B cell (primary cell): ENCODE measurements around the gene KRTAP10-1. TPM values are rescaled to one million over a fixed set of nuclear protein-coding genes. Genes with fewer than 3 reads are reported as not detected.

Experiments used
- ATAC-seq: fragments of 200-7000 bp; cut with Tn5 transposase; one replicate; pipeline ENCODE4 v1.10.0; 2021; ENCODE audit warnings: low read depth, mild to moderate bottlenecking, moderate number of reproducible peaks, moderate library complexity
- CTCF ChIA-PET: fragments of 350-600 bp; sonication (Branson Sonifier 250); formaldehyde crosslinking; loops from one replicate; lab custom pipeline; 2021; ENCODE audit warnings: antibody characterized with exemption, inconsistent platforms; lab: Charles Lee
- POLR2A ChIA-PET: fragments of 350-600 bp; sonication (Branson Sonifier 250); formaldehyde crosslinking; loops from one replicate; lab custom pipeline; 2021; ENCODE audit warnings: antibody characterized with exemption; lab: Charles Lee
- DNase-seq: peaks from one replicate; pipeline ENCODE4 v3.0.0; 2013
- H2AFZ ChIP-seq: 2 replicates; pipeline ENCODE4 v1.6.1; 2012; ENCODE audit warnings: mild to moderate bottlenecking, low read depth, low read length; ENCODE audit not compliant: insufficient read depth, poor library complexity, severe bottlenecking
- H3K27ac ChIP-seq, 2 donors: 1 replicate in 1 of 2; 2 replicates in 1 of 2; pipeline ENCODE4 v1.5.1; 2012 to 2013; ENCODE audit warnings: low read length in 2 of 2, mild to moderate bottlenecking in 2 of 2, moderate library complexity in 1 of 2
- H3K27me3 ChIP-seq, 4 experiments: fragments of 200-600 bp in 1 of 4; sonication (generic) in 1 of 4; replicated peaks in 1 of 4; 1 replicate in 2 of 4; 2 replicates in 2 of 4; pipeline versions ENCODE4 v1.6.1 to v1.7.0; 2013 to 2016; ENCODE audit warnings: low read length in 3 of 4, mild to moderate bottlenecking in 2 of 4, mixed read lengths in 1 of 4, moderate library complexity in 1 of 4; ENCODE audit not compliant: insufficient read depth in 4 of 4, control insufficient read depth in 3 of 4; ENCODE audit errors: control extremely low read depth in 1 of 4
- H3K36me3 ChIP-seq, 2 experiments: replicated peaks in 1 of 2; 1 replicate in 1 of 2; 2 replicates in 1 of 2; pipeline versions ENCODE4 v1.6.1 to v1.7.1; 2013; ENCODE audit warnings: low read length in 1 of 2; ENCODE audit not compliant: insufficient read depth in 2 of 2, control insufficient read depth in 1 of 2; ENCODE audit errors: control extremely low read depth in 1 of 2, extremely low read depth in 1 of 2
- H3K4me1 ChIP-seq, 2 donors: fragments of 200-600 bp in 1 of 2; sonication (generic) in 1 of 2; 1 replicate in 1 of 2; 2 replicates in 1 of 2; pipeline versions ENCODE4 v1.5.1 to v1.6.1; 2013 to 2017; ENCODE audit warnings: low read length in 2 of 2; ENCODE audit not compliant: control insufficient read depth in 2 of 2, insufficient read depth in 2 of 2
- H3K4me2 ChIP-seq: replicated peaks from 2 replicates; pipeline ENCODE3; 2012; ENCODE audit warnings: mild to moderate bottlenecking, low read depth, low read length; ENCODE audit not compliant: poor library complexity, severe bottlenecking
- H3K4me3 ChIP-seq, 5 experiments: fragments of 200-600 bp in 1 of 5; sonication (generic) in 1 of 5; 1 replicate in 3 of 5; 2 replicates in 2 of 5; pipeline versions ENCODE4 v1.5.1 to v1.7.0; 2011 to 2016; ENCODE audit warnings: low read length in 4 of 5, mild to moderate bottlenecking in 4 of 5, low read depth in 2 of 5, control low read depth in 1 of 5, moderate library complexity in 1 of 5; ENCODE audit not compliant: insufficient read depth in 1 of 5; ENCODE audit errors: control extremely low read depth in 1 of 5, extremely low read depth in 1 of 5
- H3K79me2 ChIP-seq: fragments of 200-600 bp; sonication (generic); one replicate; pipeline ENCODE4 v1.6.0; 2016; ENCODE audit warnings: low read length; ENCODE audit not compliant: control insufficient read depth, insufficient read depth
- H3K9ac ChIP-seq: fragments of 200-600 bp; sonication (generic); 2 replicates; pipeline ENCODE4 v1.6.1; 2017; ENCODE audit warnings: mild to moderate bottlenecking, low read length, moderate library complexity
- H3K9me3 ChIP-seq, 3 donors: one replicate each; pipeline versions ENCODE4 v1.6.1 to v1.7.1; 2013; ENCODE audit warnings: low read length in 2 of 3; ENCODE audit not compliant: control insufficient read depth in 2 of 3, insufficient read depth in 1 of 3; ENCODE audit errors: control extremely low read depth in 1 of 3
- H4K20me1 ChIP-seq: 2 replicates; pipeline ENCODE4 v1.6.0; 2012; ENCODE audit warnings: mild to moderate bottlenecking, low read length; ENCODE audit not compliant: insufficient read depth, control insufficient read depth, poor library complexity, severe bottlenecking
- H3K27ac Mint-ChIP-seq: one replicate; pipeline ENCODE4 v1.8.0; 2021; ENCODE audit warnings: mixed read lengths
- H3K27me3 Mint-ChIP-seq: one replicate; pipeline ENCODE4 v1.8.0; 2021; ENCODE audit warnings: mixed read lengths
- H3K4me1 Mint-ChIP-seq: one replicate; pipeline ENCODE4 v1.8.0; 2021; ENCODE audit warnings: mixed read lengths
- H3K4me3 Mint-ChIP-seq: one replicate; pipeline ENCODE4 v1.8.0; 2021; ENCODE audit warnings: mixed read lengths
- H3K9me3 Mint-ChIP-seq: one replicate; pipeline ENCODE4 v1.8.0; 2022; ENCODE audit warnings: mixed read lengths; ENCODE audit not compliant: insufficient read depth
- CTCF ChIP-seq: fragments of 200-600 bp; IDR thresholded peaks from one replicate; pipeline ENCODE4 v1.8.0; 2022; ENCODE audit warnings: antibody characterized with exemption, mild to moderate bottlenecking
- EZH2 ChIP-seq: IDR thresholded peaks from 2 replicates; pipeline ENCODE4 v1.6.1; 2012; ENCODE audit warnings: borderline replicate concordance, low read depth, mild to moderate bottlenecking, moderate library complexity, low read length; ENCODE audit not compliant: insufficient read depth, poor library complexity, severe bottlenecking
- WGBS: methylation state at CpG from one replicate; pipeline ENCODE4 v1.1.5; 2013; ENCODE audit warnings: missing lambda C conversion rate; ENCODE audit not compliant: insufficient coverage; 5-methylcytosine and 5-hydroxymethylcytosine counted together
- intact Hi-C: fragments of 100-400 bp; cut with micrococcal nuclease; formaldehyde crosslinking; loops from one replicate; pipeline ENCODE4 v1.10.0; 2022
- polyA plus RNA-seq: library from polyadenylated mRNA; depleted of rRNA; stranded (reverse); fragments of >200 nt; gene quantifications from 2 replicates; pipeline ENCODE4 v1.2.3, GENCODE V29; 2012
- total RNA-seq, 2 donors: library from RNA; stranded (reverse); fragments of 120-200 nt in 1 of 2; gene quantifications; 1 replicate in 1 of 2; 2 replicates in 1 of 2; pipeline versions ENCODE4 v1.2.3 to v1.2.4, GENCODE V29; 2013 to 2022

Gene KRTAP10-1
- total and polyA plus RNA-seq, 2 donors (not counting 1 experiment from before 2014, with no cell fraction given) = not detected

- no peaks in the 10 kb centered on the region for H3K9me3 Mint-ChIP-seq
- peaks cover 0 to 9% (median 4%) of the 10 kb centered on the region in 4 experiments for H3K27me3 ChIP-seq
- H3K4me2 ChIP-seq = peak overlapping the region; percentile 72
- no peaks in the 10 kb centered on the region for H3K79me2 ChIP-seq
- no peak overlapping the region for H3K27ac ChIP-seq
- peaks cover 9 to 11% of the 10 kb centered on the region in 2 donors for H3K4me1 ChIP-seq
- DNase-seq = no peak
- H3K36me3 ChIP-seq = no peaks in the 10 kb centered on the region
- peaks cover 10% of the 10 kb centered on the region for H3K27me3 Mint-ChIP-seq
- intact Hi-C loops = loop anchor here (1.0 to 5.0 kb wide), 3 partner anchors 283 to 422 kb away; partner anchors contain the start of gene UBE2G2
- ChIA-PET POLR2A (interaction anchor here (0.6 kb wide), 1 partner anchor 336 kb away, joined by 3 read pairs; no protein-coding TSS in a partner anchor), CTCF (interaction anchor here (0.6 to 3.6 kb wide), 11 partner anchors 26 to 626 kb away, joined by 3 to 37 read pairs (median 3); partner anchors contain the start of gene UBE2G2)
- no peak overlapping the region for H3K9ac ChIP-seq
- peak overlapping the region; percentile 40 for H2AFZ ChIP-seq
- no peak for ATAC-seq
- H4K20me1 ChIP-seq = no peaks in the 10 kb centered on the region
- H3K9me3 ChIP-seq = peaks cover 0 to 3% (median 0%) of the 10 kb centered on the region in 3 donors
- no peak overlapping the region for H3K4me3 Mint-ChIP-seq
- H3K4me3 ChIP-seq = no peak overlapping the region
- TF ChIP-seq CTCF (no peak), EZH2 (no peak)
- 60% methylated on average over 18 of the region's 18 CpGs for WGBS
- H3K27ac Mint-ChIP-seq = no peak overlapping the region
- H3K4me1 Mint-ChIP-seq = peaks cover 7% of the 10 kb centered on the region
Observed at GRCh38 chr21:44510109-44510507, 29.9 kb downstream of the KRTAP10-1 start.

- Mint-ChIP-seq H3K27ac (no peak overlapping the region), H3K27me3 (peaks cover 10% of the 10 kb centered on the region), H3K9me3 (no peaks in the 10 kb centered on the region), H3K4me3 (no peak overlapping the region), H3K4me1 (peaks cover 7% of the 10 kb centered on the region)
- ChIA-PET CTCF (interaction anchor here (1.0 to 3.6 kb wide), 6 partner anchors 233 to 440 kb away, joined by 3 to 37 read pairs (median 5); partner anchors contain the start of gene UBE2G2), POLR2A (interaction anchor here (0.6 kb wide), 1 partner anchor 337 kb away, joined by 3 read pairs; no protein-coding TSS in a partner anchor)
- Histone ChIP-seq H3K4me2 (no peak overlapping the region), H3K79me2 (no peaks in the 10 kb centered on the region), H3K36me3 (no peaks in the 10 kb centered on the region), H3K9ac (no peak overlapping the region), H3K4me3 (no peak overlapping the region), H3K9me3 (peaks cover 0 to 3% (median 0%) of the 10 kb centered on the region in 3 donors), H4K20me1 (no peaks in the 10 kb centered on the region), H3K27ac (no peak overlapping the region), H2AFZ (no peak overlapping the region), H3K27me3 (peaks cover 0 to 9% (median 4%) of the 10 kb centered on the region in 4 experiments), H3K4me1 (peaks cover 9 to 14% of the 10 kb centered on the region in 2 donors)
- intact Hi-C loops = no loop called here
- 78% methylated on average over 12 of the region's 12 CpGs for WGBS
- ATAC-seq (no peak), DNase-seq (no peak)
- TF ChIP-seq EZH2 = no peak
- TF ChIP-seq CTCF = no peak
Observed at GRCh38 chr21:44509539-44509938, 30.5 kb downstream of the KRTAP10-1 start.
